Endothelial cell of umbilical vein (primary cell): ENCODE results near the gene CMIP. TPM values are rescaled to one million over a fixed set of nuclear protein-coding genes. Genes with fewer than 3 reads are reported as not detected.

ENCODE experiments used
- BruUV-seq: library from RNA; stranded (reverse); fragments of 400-500 nt; replicated peaks from 2 replicates; lab custom pipeline; 2021; lab: Mats Ljungman, UMichigan
- CTCF ChIA-PET: fragments of 300-600, 350-600 bp; sonication (Branson Sonifier 250); formaldehyde crosslinking; loops from one replicate; lab custom pipeline; 2021; ENCODE audit warnings: antibody characterized with exemption, inconsistent platforms; lab: Charles Lee
- POLR2A ChIA-PET: fragments of 300-600, 350-600 bp; sonication (Branson Sonifier 250); formaldehyde crosslinking; loops from one replicate; lab custom pipeline; 2021; ENCODE audit warnings: antibody characterized with exemption, inconsistent platforms; lab: Charles Lee
- DNase-seq: peaks from one replicate; pipeline ENCODE4 v3.0.0-alpha.2; 2011; ENCODE audit warnings: low read depth, low spot score
- FAIRE-seq: peaks from 2 replicates; lab custom pipeline; 2011; peaks lifted over from hg19 to GRCh38; lab: Jason Lieb, UNC
- H2AFZ ChIP-seq: 2 replicates; pipeline ENCODE4 v1.6.0; 2012; ENCODE audit warnings: low read depth, low read length, control low read depth, inconsistent platforms
- H3K27ac ChIP-seq: 2 replicates; pipeline ENCODE4 v1.5.1; 2011; ENCODE audit warnings: low read depth, mild to moderate bottlenecking, control low read depth, low read length, moderate library complexity; ENCODE audit not compliant: insufficient read depth
- H3K27me3 ChIP-seq, 2 experiments: 2 replicates each; pipeline versions ENCODE4 v1.6.0 to v1.6.1; 2011; ENCODE audit warnings: low read length in 2 of 2, mixed read lengths in 1 of 2; ENCODE audit not compliant: control insufficient read depth in 2 of 2, insufficient read depth in 2 of 2
- H3K36me3 ChIP-seq, 2 experiments: 2 replicates in 1 of 2; 3 replicates in 1 of 2; pipeline ENCODE4 v1.5.1; 2011; ENCODE audit warnings: low read length in 2 of 2, mild to moderate bottlenecking in 1 of 2, moderate library complexity in 1 of 2; ENCODE audit not compliant: control insufficient read depth in 2 of 2, insufficient read depth in 2 of 2; ENCODE audit errors: extremely low read depth in 1 of 2
- H3K4me1 ChIP-seq: 3 replicates; pipeline ENCODE4 v1.5.1; 2011; ENCODE audit warnings: mild to moderate bottlenecking, low read length; ENCODE audit not compliant: control insufficient read depth, insufficient read depth; ENCODE audit errors: extremely low read depth
- H3K4me2 ChIP-seq: 2 replicates; pipeline ENCODE4 v1.6.1; 2011; ENCODE audit warnings: low read length, control low read depth, mixed read lengths; ENCODE audit not compliant: insufficient read depth
- H3K4me3 ChIP-seq, 3 experiments: fragments of 200-600 bp in 1 of 3; sonication (generic), shearing (Covaris generic) in 1 of 3; replicated peaks in 1 of 3; 2 replicates each; pipeline ENCODE4 v1.5.1; 2011 to 2016; ENCODE audit warnings: control low read depth in 3 of 3, low read length in 3 of 3, mild to moderate bottlenecking in 2 of 3, inconsistent platforms in 1 of 3, low read depth in 1 of 3, moderate library complexity in 1 of 3; ENCODE audit not compliant: insufficient read depth in 1 of 3
- H3K79me2 ChIP-seq: 2 replicates; pipeline ENCODE4 v1.6.0; 2012; ENCODE audit warnings: low read length, inconsistent platforms; ENCODE audit not compliant: control insufficient read depth, insufficient read depth
- H3K9ac ChIP-seq: replicated peaks from 2 replicates; pipeline ENCODE3; 2011; ENCODE audit warnings: low read length, control low read depth; ENCODE audit not compliant: insufficient read depth; ENCODE audit errors: extremely low read depth
- H3K9me1 ChIP-seq: replicated peaks from 3 replicates; pipeline ENCODE4 v1.6.0; 2011; ENCODE audit warnings: mild to moderate bottlenecking, low read length; ENCODE audit not compliant: control insufficient read depth, insufficient read depth; ENCODE audit errors: extremely low read depth
- H3K9me3 ChIP-seq: replicated peaks from 2 replicates; pipeline ENCODE4 v1.5.1; 2012; ENCODE audit warnings: low read length, inconsistent platforms; ENCODE audit not compliant: control insufficient read depth, insufficient read depth
- H4K20me1 ChIP-seq: replicated peaks from 2 replicates; pipeline ENCODE3; 2011; ENCODE audit warnings: mild to moderate bottlenecking, low read length; ENCODE audit not compliant: control insufficient read depth, insufficient read depth; ENCODE audit errors: extremely low read depth
- EZH2 ChIP-seq: IDR thresholded peaks from 2 replicates; pipeline ENCODE4 v1.6.1; 2012; ENCODE audit warnings: borderline replicate concordance, low read depth, mild to moderate bottlenecking, moderate library complexity, low read length, inconsistent platforms; ENCODE audit not compliant: severe bottlenecking
- FOS ChIP-seq: IDR thresholded peaks from 2 replicates; pipeline ENCODE4 v1.6.1; 2011; ENCODE audit warnings: mild to moderate bottlenecking, low read length, moderate library complexity, borderline replicate concordance; ENCODE audit not compliant: insufficient read depth
- GATA2 ChIP-seq: IDR thresholded peaks from 2 replicates; pipeline ENCODE4 v1.7.0; 2011; ENCODE audit warnings: low read depth, mild to moderate bottlenecking, moderate library complexity, mixed read lengths, low read length; ENCODE audit not compliant: insufficient read length, insufficient read depth
- JUN ChIP-seq: IDR thresholded peaks from 2 replicates; pipeline ENCODE4 v1.6.1; 2011; ENCODE audit warnings: borderline replicate concordance, low read depth; ENCODE audit not compliant: insufficient read length, insufficient read depth
- MYC ChIP-seq: IDR thresholded peaks from one replicate; pipeline ENCODE4 v1.6.1; 2011; ENCODE audit warnings: mild to moderate bottlenecking, low read depth, low read length
- POLR2A ChIP-seq: IDR thresholded peaks from 2 replicates; pipeline ENCODE4 v1.6.1; 2012; ENCODE audit warnings: low read depth, mild to moderate bottlenecking, control low read depth, low read length
- POLR2AphosphoS5 ChIP-seq: IDR thresholded peaks from 2 replicates; pipeline ENCODE4 v1.6.1; 2012; ENCODE audit warnings: low read depth, mild to moderate bottlenecking, control low read depth, low read length, moderate library complexity; ENCODE audit not compliant: insufficient read depth
- dilution Hi-C: fragments of 300-500 bp; cut with MboI; formaldehyde crosslinking; loops from one replicate; pipeline ENCODE4 v1.15.0; 2019; ENCODE audit warnings: low sequenced_read_pairs; ENCODE audit not compliant: extremely low pct_ligation_motif_present
- intact Hi-C: fragments of 100-400 bp; cut with micrococcal nuclease; formaldehyde crosslinking; loops from one replicate; pipeline ENCODE4 v1.10.0; 2022
- polyA plus RNA-seq, 4 experiments: library from polyadenylated mRNA; depleted of rRNA in 3 of 4; stranded (reverse) in 3 of 4; unstranded in 1 of 4; fragments of >200 nt; gene quantifications; 2 replicates each; pipeline versions ENCODE4 v1.2.1 to v1.2.3, GENCODE V29; 2011 to 2012; ENCODE audit warnings: missing spikeins in 1 of 4
- total RNA-seq: library from RNA; stranded (reverse); gene quantifications from 2 replicates; pipeline ENCODE4 v1.2.3, GENCODE V29; 2021
- TF ChIP-seq, protein P1 (sequence below), 2 donors: IDR thresholded peaks; 1 replicate in 1 of 2; 2 replicates in 1 of 2; pipeline ENCODE4 v1.5.1; 2011; ENCODE audit warnings: low read length in 2 of 2, mild to moderate bottlenecking in 2 of 2, moderate library complexity in 2 of 2, control low read depth in 1 of 2, inconsistent platforms in 1 of 2, low read depth in 1 of 2; ENCODE audit not compliant: insufficient read depth in 1 of 2; ENCODE audit errors: extremely low read depth in 1 of 2
- TF ChIP-seq, protein P2 (sequence below): IDR thresholded peaks from 2 replicates; pipeline ENCODE4 v1.6.1; 2011; ENCODE audit not compliant: insufficient read depth, insufficient read length

Gene CMIP
- total and polyA plus RNA-seq, 2 donors (not counting 3 experiments of a cell fraction or from before 2014, with no cell fraction given): 29.0 to 101 TPM

DNA sequence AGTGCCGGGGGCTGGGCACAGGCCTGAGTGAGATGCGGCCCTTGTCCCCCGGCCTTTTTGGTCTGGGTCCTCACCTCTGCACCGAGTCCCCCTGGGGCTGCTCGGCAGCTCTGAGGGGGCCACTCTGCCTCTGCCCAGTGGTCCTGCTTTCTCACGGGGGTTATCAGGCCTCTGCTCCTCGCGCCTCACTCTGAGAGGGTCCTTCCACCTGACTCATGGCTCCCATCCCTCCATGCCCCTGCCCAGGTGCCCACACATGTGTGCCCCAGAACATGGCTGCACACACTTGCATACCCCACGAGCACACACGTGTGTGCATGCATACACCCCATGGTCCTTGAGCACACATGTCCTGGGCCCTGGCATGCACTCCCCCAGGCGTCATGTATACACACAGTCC is 53.7 kb downstream of the CMIP start:
- no peaks in the 10 kb centered on the region for H4K20me1 ChIP-seq
- H3K4me1 ChIP-seq: peaks cover 79% of the 10 kb centered on the region
- BruUV-seq: no TSS peak
- H3K9me1 ChIP-seq: no peaks in the 10 kb centered on the region
- no peak overlapping the region for H3K4me2 ChIP-seq
- no peak for DNase-seq
- TF ChIP-seq POLR2AphosphoS5 (no peak), EZH2 (no peak), GATA2 (no peak), FOS (no peak), JUN (no peak), MYC (no peak), POLR2A (no peak)
- TF ChIP-seq, protein P1, sequence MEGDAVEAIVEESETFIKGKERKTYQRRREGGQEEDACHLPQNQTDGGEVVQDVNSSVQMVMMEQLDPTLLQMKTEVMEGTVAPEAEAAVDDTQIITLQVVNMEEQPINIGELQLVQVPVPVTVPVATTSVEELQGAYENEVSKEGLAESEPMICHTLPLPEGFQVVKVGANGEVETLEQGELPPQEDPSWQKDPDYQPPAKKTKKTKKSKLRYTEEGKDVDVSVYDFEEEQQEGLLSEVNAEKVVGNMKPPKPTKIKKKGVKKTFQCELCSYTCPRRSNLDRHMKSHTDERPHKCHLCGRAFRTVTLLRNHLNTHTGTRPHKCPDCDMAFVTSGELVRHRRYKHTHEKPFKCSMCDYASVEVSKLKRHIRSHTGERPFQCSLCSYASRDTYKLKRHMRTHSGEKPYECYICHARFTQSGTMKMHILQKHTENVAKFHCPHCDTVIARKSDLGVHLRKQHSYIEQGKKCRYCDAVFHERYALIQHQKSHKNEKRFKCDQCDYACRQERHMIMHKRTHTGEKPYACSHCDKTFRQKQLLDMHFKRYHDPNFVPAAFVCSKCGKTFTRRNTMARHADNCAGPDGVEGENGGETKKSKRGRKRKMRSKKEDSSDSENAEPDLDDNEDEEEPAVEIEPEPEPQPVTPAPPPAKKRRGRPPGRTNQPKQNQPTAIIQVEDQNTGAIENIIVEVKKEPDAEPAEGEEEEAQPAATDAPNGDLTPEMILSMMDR (IDR thresholded peaks at IDR 0.05; ENCODE audit: extremely low read depth in 1 of 2, insufficient read depth in 1 of 2, low read depth in 1 of 2, low read length in 2 of 2): no peak
- TF ChIP-seq, protein P2, sequence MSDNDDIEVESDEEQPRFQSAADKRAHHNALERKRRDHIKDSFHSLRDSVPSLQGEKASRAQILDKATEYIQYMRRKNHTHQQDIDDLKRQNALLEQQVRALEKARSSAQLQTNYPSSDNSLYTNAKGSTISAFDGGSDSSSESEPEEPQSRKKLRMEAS: no peak
- H3K9ac ChIP-seq: no peak overlapping the region
- no peak for FAIRE-seq
- dilution Hi-C loops (no loop called here), intact Hi-C loops (no loop called here)
- no peak overlapping the region for H3K27ac ChIP-seq
- no peak overlapping the region for H3K4me3 ChIP-seq
- no peaks in the 10 kb centered on the region for H3K27me3 ChIP-seq
- POLR2A ChIA-PET: no interaction called here
- H3K36me3 ChIP-seq: no peaks in the 10 kb centered on the region
- CTCF ChIA-PET: interaction anchor here (1.2 kb wide), 1 partner anchor 70 kb away, joined by 3 read pairs; no protein-coding TSS in a partner anchor
- H2AFZ ChIP-seq: no peak overlapping the region
- H3K79me2 ChIP-seq: peaks cover 48% of the 10 kb centered on the region
- H3K9me3 ChIP-seq: no peaks in the 10 kb centered on the region
